Subcutaneous adipose tissue (tissue), 4 donors: Measurements from ENCODE around the gene ITGB5. TPM values are rescaled to one million over a fixed set of nuclear protein-coding genes. Genes with fewer than 3 reads are reported as not detected.

ENCODE experiments used
- total RNA-seq, 4 donors: library from RNA; depleted of rRNA; stranded (reverse); fragments of >200 nt; gene quantifications; one replicate each; pipeline ENCODE4 v1.1.0, GENCODE V29; 2016
- TF ChIP-seq, protein P1 (sequence below): fragments of 450-650 bp; IDR thresholded peaks from one replicate; pipeline ENCODE4 v1.5.1; 2016; ENCODE audit warnings: low read depth, mild to moderate bottlenecking, control low read depth, antibody characterized with exemption, moderate library complexity

Gene ITGB5
- total RNA-seq, 4 donors from 2014 or later, result 165 to 320 (median 262) TPM

DNA sequence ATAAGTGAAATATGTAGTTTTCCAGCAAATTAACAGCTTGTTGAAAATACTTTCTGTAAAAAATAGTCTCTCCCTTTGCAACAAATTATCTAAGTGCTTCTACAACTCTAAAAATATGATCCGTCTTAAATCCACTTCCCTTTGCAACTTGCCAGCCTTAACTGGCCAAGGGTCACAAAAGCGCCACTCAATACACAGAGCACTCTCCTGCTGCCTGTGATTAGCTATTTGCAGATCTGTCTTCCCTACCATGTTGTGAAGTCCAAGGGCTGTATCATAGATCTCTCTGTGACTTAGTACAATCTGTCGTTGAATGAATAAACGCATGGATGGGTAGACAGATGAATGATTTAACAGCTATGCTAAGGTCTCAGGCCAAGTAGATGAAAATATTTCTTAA, 76.2 kb downstream of the ITGB5 start:
- TF ChIP-seq, protein P1, sequence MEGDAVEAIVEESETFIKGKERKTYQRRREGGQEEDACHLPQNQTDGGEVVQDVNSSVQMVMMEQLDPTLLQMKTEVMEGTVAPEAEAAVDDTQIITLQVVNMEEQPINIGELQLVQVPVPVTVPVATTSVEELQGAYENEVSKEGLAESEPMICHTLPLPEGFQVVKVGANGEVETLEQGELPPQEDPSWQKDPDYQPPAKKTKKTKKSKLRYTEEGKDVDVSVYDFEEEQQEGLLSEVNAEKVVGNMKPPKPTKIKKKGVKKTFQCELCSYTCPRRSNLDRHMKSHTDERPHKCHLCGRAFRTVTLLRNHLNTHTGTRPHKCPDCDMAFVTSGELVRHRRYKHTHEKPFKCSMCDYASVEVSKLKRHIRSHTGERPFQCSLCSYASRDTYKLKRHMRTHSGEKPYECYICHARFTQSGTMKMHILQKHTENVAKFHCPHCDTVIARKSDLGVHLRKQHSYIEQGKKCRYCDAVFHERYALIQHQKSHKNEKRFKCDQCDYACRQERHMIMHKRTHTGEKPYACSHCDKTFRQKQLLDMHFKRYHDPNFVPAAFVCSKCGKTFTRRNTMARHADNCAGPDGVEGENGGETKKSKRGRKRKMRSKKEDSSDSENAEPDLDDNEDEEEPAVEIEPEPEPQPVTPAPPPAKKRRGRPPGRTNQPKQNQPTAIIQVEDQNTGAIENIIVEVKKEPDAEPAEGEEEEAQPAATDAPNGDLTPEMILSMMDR, result no peak

DNA sequence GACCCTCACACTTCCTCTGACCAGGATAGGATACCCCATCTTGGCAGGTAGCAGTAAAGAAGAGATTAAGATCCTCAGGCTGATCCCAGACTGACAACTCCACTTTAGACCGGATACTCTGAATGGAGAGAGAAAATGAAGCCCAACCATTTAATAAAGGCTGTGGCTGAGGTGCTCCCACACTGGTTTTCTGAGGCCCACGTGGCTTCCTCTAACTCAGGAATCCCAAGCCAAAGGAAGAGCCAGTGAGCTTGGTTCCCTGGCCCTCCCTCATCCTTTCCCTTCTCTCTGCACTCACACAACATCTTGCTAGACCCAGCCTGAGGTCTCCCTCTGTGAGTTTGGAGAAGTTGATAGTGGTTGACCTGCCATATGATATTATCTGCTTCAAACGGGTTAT, 78.1 kb downstream of the ITGB5 start:
- TF ChIP-seq, protein P1, result no peak

DNA sequence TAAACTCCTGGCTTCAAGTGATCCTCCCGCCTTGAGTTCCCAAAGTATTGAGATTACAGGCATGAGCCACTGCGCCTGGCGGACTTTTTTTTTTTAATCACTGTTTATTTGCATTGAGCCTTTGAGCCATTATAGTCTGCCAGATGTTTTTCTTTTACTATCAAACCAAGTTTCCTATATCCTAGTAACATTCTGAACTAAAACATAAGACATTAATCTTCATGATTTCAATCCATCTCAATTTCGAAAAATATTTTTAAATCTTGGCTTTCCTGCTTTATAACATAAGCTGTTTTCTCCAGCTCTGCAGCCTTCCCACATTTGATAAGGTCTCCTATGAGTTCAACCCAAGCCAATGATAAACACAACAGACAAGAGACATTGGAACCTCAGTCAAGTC, 81.5 kb downstream of the ITGB5 start:
- TF ChIP-seq, protein P1, result no peak

DNA sequence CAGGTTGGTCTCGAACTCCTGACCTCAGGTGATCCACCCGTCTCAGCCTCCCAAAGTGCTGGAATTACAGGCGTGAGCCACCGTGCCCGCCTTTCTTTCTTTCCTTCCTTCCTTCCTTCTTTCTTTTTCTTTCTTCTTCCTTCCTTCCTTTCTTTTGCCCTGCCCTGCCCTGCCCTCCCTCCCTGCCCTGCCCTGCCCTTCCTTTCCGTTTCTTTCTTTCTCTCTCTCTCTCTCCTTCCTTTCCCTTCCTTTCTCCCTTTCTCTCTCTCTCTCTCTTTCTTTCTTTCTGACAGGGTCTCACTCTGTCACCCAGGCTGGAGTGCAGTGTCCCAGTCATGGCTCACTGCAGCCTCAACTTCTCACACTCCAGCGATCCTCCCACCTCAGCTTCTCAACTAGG, 82.3 kb downstream of the ITGB5 start:
- TF ChIP-seq, protein P1, result no peak

DNA sequence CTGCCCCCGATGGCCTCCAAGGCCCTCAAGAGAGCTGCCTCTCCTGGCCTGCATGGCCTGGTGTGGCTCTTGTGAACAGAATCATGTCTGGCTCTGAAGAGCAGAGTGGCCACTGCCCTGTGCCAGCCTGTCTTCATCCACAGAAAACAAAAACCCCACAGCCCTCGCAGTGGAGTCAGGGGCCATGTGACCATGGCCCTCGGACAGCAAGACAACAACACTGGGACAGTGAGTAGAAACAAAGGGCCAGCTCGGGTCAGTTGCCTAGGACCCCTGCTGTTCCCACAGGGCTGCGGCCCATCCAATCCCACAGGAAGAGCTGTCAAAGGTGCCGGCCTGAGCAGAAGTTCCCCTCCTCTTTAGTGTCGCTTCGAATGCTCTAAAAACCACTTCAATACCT, 84.5 kb downstream of the ITGB5 start:
- TF ChIP-seq, protein P1, result no peak

DNA sequence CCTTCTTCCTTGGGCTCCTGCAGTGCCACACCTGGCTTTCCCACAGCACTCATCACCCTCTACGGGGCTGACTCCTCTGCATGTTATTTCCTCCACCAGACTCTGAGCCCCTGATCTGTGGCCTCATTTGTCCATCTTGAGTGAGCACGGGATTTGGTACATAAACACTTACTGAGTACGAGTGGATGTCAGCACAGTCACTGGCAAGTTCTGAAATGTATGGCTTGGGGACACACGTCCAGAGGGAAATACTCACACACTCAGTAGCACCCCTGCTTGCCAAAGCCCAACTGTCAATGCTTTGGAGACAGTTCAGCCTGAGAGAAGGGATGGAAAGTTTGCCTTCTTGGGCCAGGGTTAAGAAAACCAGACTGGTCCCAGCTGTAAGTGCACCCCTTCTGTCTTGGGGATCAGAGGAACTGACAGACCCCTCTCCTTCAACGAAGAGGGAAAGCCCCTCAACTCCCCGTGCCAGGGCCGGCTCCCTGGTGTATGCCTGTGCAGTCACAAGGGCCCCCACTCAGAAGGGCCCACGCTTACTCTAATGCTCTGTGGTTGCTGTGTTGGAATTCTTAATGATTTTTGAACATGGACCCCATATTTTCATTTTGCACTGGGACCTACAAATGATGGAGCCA, 85.0 kb downstream of the ITGB5 start:
- TF ChIP-seq, protein P1, result no peak

DNA sequence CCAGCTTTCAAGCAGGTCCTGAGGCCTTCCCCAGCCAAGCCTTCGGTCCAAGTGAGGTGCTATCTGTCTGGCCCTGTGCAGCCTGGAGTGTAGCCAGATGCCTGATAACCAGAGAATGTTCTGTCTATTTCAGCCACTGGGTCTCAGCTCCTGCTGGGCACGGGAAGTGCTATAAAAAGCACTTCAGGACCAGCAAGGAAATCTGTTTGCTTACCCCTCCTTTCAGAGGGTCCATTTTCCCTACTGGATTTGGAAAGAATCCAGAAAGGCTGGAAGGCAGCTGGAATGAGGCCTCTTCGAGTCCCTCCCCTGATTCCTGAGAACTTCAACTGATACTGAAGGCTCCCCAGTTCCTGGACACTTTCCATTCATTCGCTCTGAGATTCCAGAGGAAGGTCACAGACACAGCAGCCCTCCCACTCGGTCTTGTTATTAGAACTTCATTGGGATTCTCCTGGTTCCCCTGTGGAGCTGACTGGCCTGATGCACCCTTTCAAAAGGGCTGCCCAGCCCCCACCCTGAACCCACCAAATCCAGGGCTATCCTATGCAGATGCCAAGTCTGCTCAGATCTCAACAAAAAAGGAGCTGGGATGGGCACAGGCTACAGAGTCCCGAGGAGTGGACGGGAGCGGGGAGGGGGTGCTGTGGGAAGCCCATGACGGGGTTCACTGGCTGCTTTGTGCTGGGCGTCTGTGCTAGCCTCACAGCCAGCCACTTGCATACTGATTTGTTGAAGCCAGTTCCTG, 86.5 kb downstream of the ITGB5 start:
- TF ChIP-seq, protein P1, result no peak
